ENCODE measurements around the gene FOXO6.

FOXO6 gene

GRCh38 chr1:41427122-41427913, 66.1 kb downstream of the FOXO6 start:
- DNase-seq (ENCODE audit: low spot score): no peak

DNA sequence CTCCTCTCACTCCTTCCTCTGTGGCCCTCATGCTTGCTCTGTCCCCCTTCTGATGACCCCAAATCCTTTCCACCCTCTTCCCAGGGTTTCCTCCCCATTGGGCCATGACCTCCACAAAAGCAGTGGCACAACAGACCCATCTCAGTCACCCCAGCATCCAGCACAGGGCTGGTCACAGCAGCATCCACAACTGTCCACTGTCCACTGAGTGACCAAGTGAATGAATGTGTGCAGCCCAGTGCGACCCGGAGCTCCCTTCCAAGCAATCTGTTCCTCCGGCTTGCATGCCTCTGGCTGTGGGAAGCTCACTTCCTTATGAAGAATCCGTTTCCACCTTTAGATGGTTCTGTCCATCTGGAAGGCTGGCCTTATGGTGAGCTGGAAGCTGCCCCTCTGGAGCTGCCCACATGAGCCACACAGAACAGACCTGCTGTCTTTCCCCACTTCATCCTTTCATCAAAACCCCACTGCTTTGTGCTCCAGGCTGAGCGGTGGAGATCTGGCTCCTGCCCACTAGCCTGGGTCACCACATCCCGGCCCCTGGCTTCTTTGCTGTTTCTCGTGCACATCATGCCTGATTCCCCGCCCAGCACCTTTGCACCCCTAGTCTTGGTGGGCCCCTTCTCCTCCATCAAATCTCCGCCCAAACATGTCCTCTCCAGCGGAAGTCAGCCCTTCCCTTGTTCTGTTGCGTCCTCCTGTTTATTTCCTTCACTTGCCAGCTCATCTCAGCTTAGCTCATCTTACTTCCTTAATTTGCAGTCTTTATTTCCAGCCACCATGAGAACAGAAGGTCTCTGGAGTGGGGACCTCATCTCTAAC, 66.9 kb downstream of the FOXO6 start:
- DNase-seq (ENCODE audit: low spot score): no peak

DNA sequence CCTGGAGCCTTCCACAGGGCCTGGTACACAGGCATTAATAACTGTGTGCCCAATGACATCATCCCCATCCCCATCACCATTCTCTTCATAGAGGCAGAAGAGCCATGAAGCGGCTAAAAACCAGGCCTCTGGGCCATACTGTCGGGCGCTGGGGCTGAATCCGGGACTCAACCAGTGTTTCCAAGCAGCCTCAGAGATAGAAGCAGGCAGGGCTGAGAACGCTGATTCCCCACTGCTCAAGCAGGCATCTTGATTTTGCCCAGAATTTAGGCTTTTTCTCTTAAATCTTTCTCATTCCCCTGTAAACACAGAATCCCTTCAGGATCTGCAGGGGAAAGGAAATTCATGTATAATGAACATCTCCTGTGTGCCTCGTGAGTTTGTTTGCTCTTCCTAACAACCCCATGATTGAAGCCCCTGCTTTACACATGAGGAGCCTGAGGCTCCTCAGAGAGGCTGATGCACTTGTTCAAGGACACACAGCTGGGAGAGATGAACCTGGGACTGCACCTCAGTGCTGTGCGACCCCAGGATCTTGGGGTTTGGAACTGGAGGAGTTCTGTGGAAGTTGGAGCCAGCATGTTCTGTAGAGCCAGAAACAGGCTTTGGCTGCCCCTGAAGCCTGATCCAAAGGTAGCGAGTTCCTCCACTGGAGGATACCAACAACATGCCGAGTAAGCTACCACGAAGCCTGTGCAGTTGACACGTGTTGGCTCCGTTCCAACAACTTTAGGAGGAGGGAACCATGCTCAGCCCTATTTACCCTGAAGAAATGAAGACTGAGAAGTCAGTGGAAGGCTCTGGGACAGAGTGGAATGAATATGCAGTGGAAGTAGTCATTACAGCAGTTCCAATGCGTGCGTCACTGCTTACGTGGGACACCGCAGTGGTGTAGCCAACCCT, 67.8 kb downstream of the FOXO6 start:
- DNase-seq (ENCODE audit: low spot score): no peak

DNA sequence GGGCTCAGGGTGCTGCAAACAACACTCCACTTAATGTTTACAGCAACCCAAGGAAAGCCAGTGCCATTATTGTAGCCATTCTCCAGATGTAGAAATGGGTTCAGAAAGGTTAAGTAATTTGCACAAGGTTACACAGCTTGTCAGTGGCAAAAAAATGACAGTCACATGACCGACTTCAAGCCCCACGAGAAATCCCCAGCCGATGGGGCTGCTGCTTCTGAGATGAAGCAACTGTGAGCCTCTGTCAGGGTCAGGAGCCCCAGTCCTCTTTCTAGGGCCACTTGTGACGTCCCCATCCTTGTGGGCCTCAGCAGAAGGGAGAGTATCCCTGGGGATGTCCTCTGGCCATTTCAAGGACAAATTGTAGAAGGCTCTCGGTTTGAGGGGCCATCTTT, 68.4 kb downstream of the FOXO6 start:
- DNase-seq (ENCODE audit: low spot score): no peak

DNA sequence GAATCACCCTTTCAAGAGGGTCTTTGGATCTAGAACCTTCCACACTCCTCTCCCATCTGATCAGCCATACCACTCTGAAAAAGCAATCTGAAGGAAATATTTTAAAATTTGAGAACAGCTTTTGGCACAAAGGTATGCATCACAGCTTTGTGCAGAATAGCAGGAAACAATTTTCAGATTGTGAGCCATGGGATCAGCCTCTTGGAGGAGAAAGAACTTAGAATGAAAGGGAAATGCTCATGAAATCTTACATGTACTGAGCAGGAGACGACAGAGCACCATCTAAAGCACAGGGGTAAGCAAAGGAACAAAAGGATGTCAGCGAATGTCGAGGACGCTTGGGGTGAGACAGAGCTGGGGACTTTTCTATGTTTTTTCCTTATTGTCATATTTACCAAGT, 68.8 kb downstream of the FOXO6 start:
- DNase-seq (ENCODE audit: low spot score): no peak

DNA sequence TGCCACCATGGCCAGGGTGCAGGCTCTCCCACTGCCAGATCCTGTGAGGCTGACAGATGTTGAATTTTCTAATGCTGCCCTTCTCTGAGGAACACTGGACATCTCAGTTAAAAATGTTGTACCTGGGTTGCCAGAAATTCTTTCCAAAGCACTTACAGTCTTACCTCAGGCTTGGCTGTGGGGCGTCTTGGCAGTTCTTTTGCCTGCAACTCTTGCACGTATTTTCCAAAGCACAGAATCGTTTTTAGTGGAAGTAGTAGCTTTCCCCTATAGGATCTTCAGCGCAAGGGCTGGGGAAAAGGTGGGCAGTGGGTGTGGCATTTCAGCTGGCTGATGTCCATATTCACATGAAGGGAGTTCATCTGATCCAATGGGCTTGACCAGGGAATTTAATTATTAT, 69.3 kb downstream of the FOXO6 start:
- DNase-seq (ENCODE audit: low spot score): no peak

DNA sequence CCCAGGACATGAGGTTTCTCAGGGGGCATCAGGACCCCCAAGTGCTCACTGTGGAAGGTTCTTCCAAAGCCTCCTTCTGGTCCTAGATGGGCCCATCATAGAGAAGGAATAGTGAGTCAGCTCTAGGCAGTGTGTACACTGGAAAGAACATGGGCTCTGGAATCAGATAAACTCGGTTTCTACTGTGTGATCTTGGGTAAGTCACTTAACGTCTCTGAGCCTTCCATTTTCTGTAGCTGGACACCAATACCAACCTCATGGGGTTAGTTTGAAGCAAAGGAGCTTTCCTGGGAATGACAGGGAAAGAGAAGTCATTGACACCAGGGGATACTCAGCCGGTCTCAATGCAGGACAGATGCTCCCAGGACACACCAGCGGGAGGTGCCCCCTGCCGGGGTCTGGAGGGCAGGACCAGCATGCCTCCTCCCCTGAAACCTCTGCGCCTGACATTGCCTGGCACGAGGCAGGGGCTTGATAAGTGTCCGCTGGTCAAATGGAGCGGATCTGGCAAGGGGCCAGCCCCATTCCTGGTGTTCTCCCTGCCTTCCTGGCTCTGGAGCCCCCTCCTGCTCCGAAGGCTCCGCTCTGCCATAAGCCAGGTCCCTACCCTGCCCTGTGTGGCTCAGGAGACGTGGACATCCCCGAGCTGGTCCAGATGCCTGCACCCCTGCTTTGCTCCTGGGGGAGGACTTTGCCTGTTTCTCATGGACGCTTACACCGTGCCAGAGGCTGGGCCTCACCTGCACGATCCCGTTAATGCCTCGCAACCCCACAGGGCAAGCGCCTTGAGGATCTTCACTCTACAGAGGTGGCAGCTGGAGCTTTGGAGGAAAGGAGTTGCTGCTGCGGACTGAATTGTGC, 70.5 kb downstream of the FOXO6 start:
- no peak for DNase-seq (ENCODE audit: low spot score)

All from hematopoietic multipotent progenitor cell treated with erythropoietin and hydrocortisone succinate and interleukin-3 and kit ligand, for 17 days (in vitro differentiated cells).